HCT116 (cell line): ENCODE data around the gene SNRPF. TPM values are rescaled to one million over a fixed set of nuclear protein-coding genes. Genes with fewer than 3 reads are reported as not detected.

Experiments
- ATAC-seq: fragments of 200-7000 bp; cut with Tn5 transposase; 2 replicates; pipeline ENCODE4 v1.9.1; 2020; ENCODE audit warnings: mild to moderate bottlenecking, moderate library complexity
- BruUV-seq: library from RNA; stranded (reverse); fragments of 400-500 nt; replicated peaks from 2 replicates; lab custom pipeline; 2021; lab: Mats Ljungman, UMichigan
- CTCF ChIA-PET: fragments of 300-600 bp; sonication (Branson Sonifier 250); formaldehyde crosslinking; loops from one replicate; lab custom pipeline; 2021; ENCODE audit warnings: antibody characterized with exemption; lab: Charles Lee
- POLR2A ChIA-PET: fragments of 300-600, 350-600 bp; sonication (Branson Sonifier 250); formaldehyde crosslinking; loops from one replicate; lab custom pipeline; 2021; ENCODE audit warnings: antibody characterized with exemption; lab: Charles Lee
- RAD21 ChIA-PET, 2 experiments: fragments of 300-600 bp; sonication (Branson Sonifier 250); formaldehyde crosslinking; loops; one replicate each; lab custom pipeline; 2023; ENCODE audit warnings: low total read pairs in 2 of 2; ENCODE audit not compliant: uncharacterized antibody in 2 of 2, unreplicated experiment in 2 of 2, low non-redundant PET in 1 of 2; lab: Charles Lee
- DNase-seq: peaks from one replicate; pipeline ENCODE4 v3.0.0-alpha.2; 2010; ENCODE audit warnings: low read depth, low spot score
- H2AFZ ChIP-seq: fragments of 200-600 bp; shearing (Covaris generic), sonication (generic); 2 replicates; pipeline ENCODE4 v1.6.1; 2017; ENCODE audit warnings: low read depth, mixed run types, mixed read lengths, antibody characterized with exemption, low read length; ENCODE audit not compliant: poor library complexity, severe bottlenecking
- H3K27ac ChIP-seq: 2 replicates; pipeline ENCODE4 v1.5.1; 2012; ENCODE audit warnings: low read depth, low read length
- H3K27me3 ChIP-seq: fragments of 200-600 bp; sonication (generic); 2 replicates; pipeline ENCODE4 v1.6.1; 2016; ENCODE audit warnings: mixed run types, low read length, mixed read lengths; ENCODE audit not compliant: insufficient read depth
- H3K36me3 ChIP-seq, 2 experiments: fragments of 200-500 bp in 1 of 2; fragments of 200-600 bp in 1 of 2; sonication (Bioruptor generic) in 1 of 2; sonication (generic) in 1 of 2; 2 replicates each; pipeline versions ENCODE4 v1.5.1 to v1.6.1; 2014 to 2016; ENCODE audit warnings: low read length in 2 of 2, inconsistent platforms in 1 of 2, mixed read lengths in 1 of 2, mixed run types in 1 of 2; ENCODE audit not compliant: insufficient read depth in 2 of 2, control insufficient read depth in 1 of 2
- H3K4me1 ChIP-seq, 2 experiments: fragments of 200-600 bp in 1 of 2; sonication (generic) in 1 of 2; 2 replicates each; pipeline versions ENCODE4 v1.5.1 to v1.6.1; 2012 to 2017; ENCODE audit warnings: low read length in 2 of 2, inconsistent platforms in 1 of 2, mild to moderate bottlenecking in 1 of 2, mixed read lengths in 1 of 2, mixed run types in 1 of 2, moderate library complexity in 1 of 2; ENCODE audit not compliant: insufficient read depth in 2 of 2, control insufficient read depth in 1 of 2
- H3K4me2 ChIP-seq: fragments of 200-600 bp; sonication (generic); 2 replicates; pipeline ENCODE4 v1.6.1; 2017; ENCODE audit warnings: mixed run types, low read length, mixed read lengths
- H3K4me3 ChIP-seq, 2 experiments: fragments of 200-600 bp in 1 of 2; sonication (generic) in 1 of 2; replicated peaks in 1 of 2; 2 replicates each; pipeline ENCODE4 v1.5.1; 2011 to 2016; ENCODE audit warnings: low read length in 2 of 2, control low read depth in 1 of 2, low read depth in 1 of 2, mild to moderate bottlenecking in 1 of 2, mixed read lengths in 1 of 2, mixed run types in 1 of 2
- H3K79me2 ChIP-seq: fragments of 200-600 bp; sonication (generic); 2 replicates; pipeline ENCODE4 v1.6.1; 2017; ENCODE audit warnings: mild to moderate bottlenecking, mixed run types, low read length, moderate library complexity, mixed read lengths; ENCODE audit not compliant: insufficient read depth
- H3K9ac ChIP-seq: fragments of 200-600 bp; sonication (generic); 2 replicates; pipeline ENCODE4 v1.6.1; 2016; ENCODE audit warnings: low read length, mixed read lengths
- H3K9me2 ChIP-seq: fragments of 200-600 bp; sonication (generic), shearing (Covaris generic); 2 replicates; pipeline ENCODE4 v1.6.1; 2017; ENCODE audit warnings: mixed run types, mild to moderate bottlenecking, moderate library complexity; ENCODE audit not compliant: insufficient read depth
- H3K9me3 ChIP-seq, 2 experiments: fragments of 200-500 bp in 1 of 2; fragments of 200-600 bp in 1 of 2; sonication (Bioruptor generic) in 1 of 2; sonication (generic) in 1 of 2; 2 replicates each; pipeline ENCODE4 v1.6.1; 2014 to 2017; ENCODE audit warnings: low read length in 2 of 2, mixed read lengths in 2 of 2, inconsistent platforms in 1 of 2, low read depth in 1 of 2, mild to moderate bottlenecking in 1 of 2, mixed run types in 1 of 2, moderate library complexity in 1 of 2; ENCODE audit not compliant: control insufficient read depth in 1 of 2, insufficient read depth in 1 of 2
- H4K20me1 ChIP-seq: fragments of 200-600 bp; sonication (generic), shearing (Covaris generic); 2 replicates; pipeline ENCODE4 v1.6.1; 2017; ENCODE audit warnings: mixed run types, mild to moderate bottlenecking, moderate library complexity; ENCODE audit not compliant: insufficient read depth
- CBX3 ChIP-seq: IDR thresholded peaks from 2 replicates; pipeline ENCODE4 v1.6.1; 2012; ENCODE audit warnings: low read depth
- CEBPB ChIP-seq: IDR thresholded peaks from 2 replicates; pipeline ENCODE4 v1.6.1; 2012; ENCODE audit warnings: low read depth
- CTCF ChIP-seq, 3 experiments: fragments of 200-600 bp in 1 of 3; sonication (generic) in 1 of 3; IDR thresholded peaks in 2 of 3; conservative IDR thresholded peaks in 1 of 3; 2 replicates each; pipeline ENCODE4 v1.5.1; 2012 to 2017; ENCODE audit warnings: low read depth in 2 of 3, low read length in 2 of 3, antibody characterized with exemption in 1 of 3, borderline replicate concordance in 1 of 3, control low read depth in 1 of 3, mild to moderate bottlenecking in 1 of 3, mixed read lengths in 1 of 3, mixed run types in 1 of 3, moderate library complexity in 1 of 3; ENCODE audit not compliant: insufficient read depth in 1 of 3
- EGR1 ChIP-seq: IDR thresholded peaks from 2 replicates; pipeline ENCODE4 v1.6.1; 2012; ENCODE audit warnings: low read depth
- ELF1 ChIP-seq: IDR thresholded peaks from 2 replicates; pipeline ENCODE4 v1.6.1; 2012; ENCODE audit warnings: low read depth, borderline replicate concordance
- EZH2phosphoT487 ChIP-seq: fragments of 200-600 bp; IDR thresholded peaks from 2 replicates; pipeline ENCODE4 v1.6.1; 2018; ENCODE audit warnings: antibody characterized with exemption, borderline replicate concordance
- JUND ChIP-seq: IDR thresholded peaks from 2 replicates; pipeline ENCODE4 v1.6.1; 2012
- POLR2A ChIP-seq: IDR thresholded peaks from 2 replicates; pipeline ENCODE4 v1.7.0; 2011; ENCODE audit warnings: borderline replicate concordance; ENCODE audit not compliant: insufficient read depth, insufficient read length; ENCODE audit errors: extremely low read depth
- POLR2AphosphoS5 ChIP-seq: IDR thresholded peaks from 2 replicates; pipeline ENCODE4 v1.6.1; 2011; ENCODE audit warnings: mild to moderate bottlenecking, low read depth, low read length, moderate library complexity
- SP1 ChIP-seq: IDR thresholded peaks from 2 replicates; pipeline ENCODE4 v1.6.1; 2012; ENCODE audit warnings: low read depth
- SRF ChIP-seq: IDR thresholded peaks from 2 replicates; pipeline ENCODE4 v1.6.1; 2012; ENCODE audit warnings: low read depth
- YY1 ChIP-seq: IDR thresholded peaks from 2 replicates; pipeline ENCODE4 v1.6.1; 2011; ENCODE audit warnings: low read length, low read depth, moderate library complexity, mild to moderate bottlenecking; ENCODE audit not compliant: insufficient replicate concordance; ENCODE audit errors: extremely low read depth
- ZBTB33 ChIP-seq: IDR thresholded peaks from 2 replicates; pipeline ENCODE4 v1.6.1; 2011; ENCODE audit warnings: mild to moderate bottlenecking, low read length, moderate library complexity; ENCODE audit not compliant: insufficient replicate concordance; ENCODE audit errors: extremely low read depth
- ZFX ChIP-seq: fragments of 450-650 bp; IDR thresholded peaks from 2 replicates; pipeline ENCODE4 v1.6.1; 2017
- intact Hi-C: fragments of 100-400 bp; cut with micrococcal nuclease; formaldehyde crosslinking; loops from 2 replicates; pipeline ENCODE4 v1.10.0; 2022
- total RNA-seq: library from RNA; stranded (reverse); gene quantifications from one replicate; pipeline ENCODE4 v1.2.1, GENCODE V29; 2021; ENCODE audit not compliant: unreplicated experiment
- TF ChIP-seq, protein P1 (sequence below): IDR thresholded peaks from 2 replicates; pipeline ENCODE4 v1.6.1; 2012
- TF ChIP-seq, protein P2 (sequence below): IDR thresholded peaks from 2 replicates; pipeline ENCODE4 v1.6.1; 2012
- TF ChIP-seq, protein P3 (sequence below): IDR thresholded peaks from 2 replicates; pipeline ENCODE4 v1.6.1; 2012; ENCODE audit warnings: low read depth

The SNRPF gene
- total RNA-seq, 1 experiment from 2014 or later, result 56.3 TPM

DNA sequence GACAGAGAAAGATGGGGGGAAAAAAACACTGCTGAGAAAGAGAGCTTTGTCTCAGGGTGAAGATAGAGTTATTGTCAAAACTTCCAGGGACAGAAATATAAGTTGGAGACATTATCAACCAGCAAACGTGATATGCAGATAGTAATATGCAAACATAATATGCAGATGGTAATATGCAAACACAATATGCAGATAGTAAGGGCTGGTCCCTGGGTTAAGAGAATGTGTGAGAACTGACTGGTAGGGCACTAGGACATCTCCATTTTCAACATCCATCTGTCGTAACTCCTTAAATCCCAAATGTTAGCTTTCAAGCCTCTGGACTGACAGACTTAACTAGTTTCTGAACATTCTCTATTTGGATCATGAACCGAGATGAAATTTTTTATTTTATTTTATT lies 32.2 kb downstream of the SNRPF start:
- Histone ChIP-seq H2AFZ (no peak overlapping the region), H3K27ac (no peak overlapping the region), H4K20me1 (no peaks in the 10 kb centered on the region), H3K4me1 (no peaks in the 10 kb centered on the region), H3K9me2 (no peaks in the 10 kb centered on the region), H3K79me2 (no peaks in the 10 kb centered on the region), H3K27me3 (no peaks in the 10 kb centered on the region), H3K4me2 (no peak overlapping the region), H3K9me3 (no peaks in the 10 kb centered on the region), H3K9ac (no peak overlapping the region), H3K4me3 (no peak overlapping the region), H3K36me3 (no peaks in the 10 kb centered on the region)
- ATAC-seq, result no peak
- POLR2A ChIA-PET, result no interaction called here
- BruUV-seq, result no TSS peak
- DNase-seq, result no peak
- CTCF ChIA-PET, result no interaction called here
- TF ChIP-seq JUND (no peak), EGR1 (no peak), YY1 (no peak), CEBPB (no peak), ZFX (no peak), SP1 (no peak), EZH2phosphoT487 (no peak), SRF (no peak), POLR2A (no peak), CBX3 (no peak), POLR2AphosphoS5 (no peak), ZBTB33 (no peak), ELF1 (no peak), CTCF (IDR thresholded peaks at IDR 0.05 in 2 of 3, conservative IDR thresholded peaks at IDR 0.05 in 1 of 3; ENCODE audit: borderline replicate concordance in 1 of 3, insufficient read depth in 1 of 3, low read depth in 2 of 3, low read length in 2 of 3) (no peak)
- TF ChIP-seq, protein P1, sequence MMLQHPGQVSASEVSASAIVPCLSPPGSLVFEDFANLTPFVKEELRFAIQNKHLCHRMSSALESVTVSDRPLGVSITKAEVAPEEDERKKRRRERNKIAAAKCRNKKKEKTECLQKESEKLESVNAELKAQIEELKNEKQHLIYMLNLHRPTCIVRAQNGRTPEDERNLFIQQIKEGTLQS, result no peak
- TF ChIP-seq, protein P2, sequence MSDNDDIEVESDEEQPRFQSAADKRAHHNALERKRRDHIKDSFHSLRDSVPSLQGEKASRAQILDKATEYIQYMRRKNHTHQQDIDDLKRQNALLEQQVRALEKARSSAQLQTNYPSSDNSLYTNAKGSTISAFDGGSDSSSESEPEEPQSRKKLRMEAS, result no peak
- TF ChIP-seq, protein P3, sequence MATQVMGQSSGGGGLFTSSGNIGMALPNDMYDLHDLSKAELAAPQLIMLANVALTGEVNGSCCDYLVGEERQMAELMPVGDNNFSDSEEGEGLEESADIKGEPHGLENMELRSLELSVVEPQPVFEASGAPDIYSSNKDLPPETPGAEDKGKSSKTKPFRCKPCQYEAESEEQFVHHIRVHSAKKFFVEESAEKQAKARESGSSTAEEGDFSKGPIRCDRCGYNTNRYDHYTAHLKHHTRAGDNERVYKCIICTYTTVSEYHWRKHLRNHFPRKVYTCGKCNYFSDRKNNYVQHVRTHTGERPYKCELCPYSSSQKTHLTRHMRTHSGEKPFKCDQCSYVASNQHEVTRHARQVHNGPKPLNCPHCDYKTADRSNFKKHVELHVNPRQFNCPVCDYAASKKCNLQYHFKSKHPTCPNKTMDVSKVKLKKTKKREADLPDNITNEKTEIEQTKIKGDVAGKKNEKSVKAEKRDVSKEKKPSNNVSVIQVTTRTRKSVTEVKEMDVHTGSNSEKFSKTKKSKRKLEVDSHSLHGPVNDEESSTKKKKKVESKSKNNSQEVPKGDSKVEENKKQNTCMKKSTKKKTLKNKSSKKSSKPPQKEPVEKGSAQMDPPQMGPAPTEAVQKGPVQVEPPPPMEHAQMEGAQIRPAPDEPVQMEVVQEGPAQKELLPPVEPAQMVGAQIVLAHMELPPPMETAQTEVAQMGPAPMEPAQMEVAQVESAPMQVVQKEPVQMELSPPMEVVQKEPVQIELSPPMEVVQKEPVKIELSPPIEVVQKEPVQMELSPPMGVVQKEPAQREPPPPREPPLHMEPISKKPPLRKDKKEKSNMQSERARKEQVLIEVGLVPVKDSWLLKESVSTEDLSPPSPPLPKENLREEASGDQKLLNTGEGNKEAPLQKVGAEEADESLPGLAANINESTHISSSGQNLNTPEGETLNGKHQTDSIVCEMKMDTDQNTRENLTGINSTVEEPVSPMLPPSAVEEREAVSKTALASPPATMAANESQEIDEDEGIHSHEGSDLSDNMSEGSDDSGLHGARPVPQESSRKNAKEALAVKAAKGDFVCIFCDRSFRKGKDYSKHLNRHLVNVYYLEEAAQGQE, result no peak
- intact Hi-C loops, result no loop called here
- RAD21 ChIA-PET, result no interaction called here
